ENCODE data around the gene ATPAF1.

DNA sequence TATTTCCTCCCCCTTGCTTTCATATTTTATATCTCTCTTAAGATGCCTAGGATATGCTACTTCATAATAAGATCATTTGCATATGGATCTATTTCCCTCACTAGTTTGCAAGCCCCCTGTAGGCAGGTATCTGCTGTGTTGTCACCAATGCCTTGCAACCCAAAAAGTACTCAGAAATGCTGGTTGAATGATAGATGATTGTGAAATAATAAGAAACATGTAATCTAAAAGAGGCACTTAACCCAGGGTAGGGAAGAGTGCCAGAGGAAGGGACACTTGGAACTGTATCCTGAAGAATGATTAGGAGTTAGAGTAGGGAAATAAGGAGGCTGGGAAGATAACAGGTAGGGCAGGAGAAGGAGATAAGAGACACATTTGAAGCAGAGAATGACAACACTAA lies 12.3 kb downstream of the ATPAF1 start:
- TF ChIP-seq KDM1A (IDR thresholded peaks at IDR 0.05; ENCODE audit: low read depth) (no peak), CTCF (IDR thresholded peaks at IDR 0.05) (no peak), CEBPB (IDR thresholded peaks at IDR 0.05) (no peak)
